SK-N-SH (cell line): ENCODE data around the gene DUSP1. TPM values are rescaled to one million over a fixed set of nuclear protein-coding genes. Genes with fewer than 3 reads are reported as not detected.

Experiments used
- CTCF ChIA-PET: fragments of 300-600, 350-600 bp; formaldehyde crosslinking; extraction: SDS; loops from one replicate; lab custom pipeline; 2021; lab: Yijun Ruan, JAX
- POLR2A ChIA-PET: fragments of 350-600 bp; sonication (Branson Sonifier 250); formaldehyde crosslinking; extraction: SDS; loops from one replicate; lab custom pipeline; 2020; ENCODE audit warnings: antibody characterized with exemption, inconsistent platforms; lab: Yijun Ruan, JAX
- DNase-seq: peaks from one replicate; pipeline ENCODE4 v3.0.0; 2012
- H2AFZ ChIP-seq: fragments of 200-600 bp; sonication (generic); 2 replicates; pipeline ENCODE4 v1.8.1; 2016; ENCODE audit warnings: antibody characterized with exemption, mild to moderate bottlenecking, low read depth
- H3F3A ChIP-seq: fragments of 200-600 bp; sonication (generic); replicated peaks from 2 replicates; pipeline ENCODE3; 2016; ENCODE audit warnings: antibody characterized with exemption, mild to moderate bottlenecking; ENCODE audit not compliant: insufficient read depth
- H3K27ac ChIP-seq, 2 experiments: fragments of 200-500 bp in 1 of 2; fragments of 200-600 bp in 1 of 2; sonication (Bioruptor generic) in 1 of 2; sonication (generic), shearing (Covaris generic) in 1 of 2; 2 replicates each; pipeline versions ENCODE4 v1.5.1 to v1.6.1; 2014 to 2016; ENCODE audit warnings: low read depth in 2 of 2, inconsistent platforms in 1 of 2, low read length in 1 of 2, mild to moderate bottlenecking in 1 of 2, mixed read lengths in 1 of 2
- H3K27me3 ChIP-seq: fragments of 200-600 bp; sonication (generic), shearing (Covaris generic); 2 replicates; pipeline ENCODE4 v1.6.1; 2016; ENCODE audit warnings: mixed run types; ENCODE audit not compliant: insufficient read depth
- H3K36me3 ChIP-seq, 2 experiments: fragments of 200-500 bp in 1 of 2; fragments of 200-600 bp in 1 of 2; sonication (Bioruptor generic) in 1 of 2; sonication (generic) in 1 of 2; replicated peaks in 1 of 2; 2 replicates each; pipeline versions ENCODE3 to v1.5.1; 2014 to 2016; ENCODE audit warnings: low read length in 1 of 2, mild to moderate bottlenecking in 1 of 2; ENCODE audit not compliant: insufficient read depth in 2 of 2, control insufficient read depth in 1 of 2
- H3K4me1 ChIP-seq, 2 experiments: fragments of 200-500 bp in 1 of 2; fragments of 200-600 bp in 1 of 2; sonication (Bioruptor generic) in 1 of 2; sonication (generic), shearing (Covaris generic) in 1 of 2; 2 replicates each; pipeline versions ENCODE4 v1.5.1 to v1.6.1; 2014 to 2016; ENCODE audit warnings: low read depth in 1 of 2, low read length in 1 of 2, mixed run types in 1 of 2; ENCODE audit not compliant: insufficient read depth in 2 of 2, control insufficient read depth in 1 of 2
- H3K4me2 ChIP-seq: fragments of 200-600 bp; sonication (generic), shearing (Covaris generic); 2 replicates; pipeline ENCODE4 v1.6.1; 2017; ENCODE audit warnings: mixed run types
- H3K4me3 ChIP-seq, 2 experiments: fragments of 200-500 bp in 1 of 2; fragments of 200-600 bp in 1 of 2; sonication (Bioruptor generic) in 1 of 2; sonication (generic), shearing (Covaris generic) in 1 of 2; 2 replicates each; pipeline versions ENCODE4 v1.5.1 to v1.8.1; 2014 to 2016; ENCODE audit warnings: low read depth in 2 of 2, inconsistent platforms in 1 of 2, low read length in 1 of 2, mild to moderate bottlenecking in 1 of 2, mixed read lengths in 1 of 2, moderate library complexity in 1 of 2
- H3K79me2 ChIP-seq: fragments of 200-600 bp; sonication (generic); 2 replicates; pipeline ENCODE4 v1.8.1; 2017; ENCODE audit warnings: mild to moderate bottlenecking; ENCODE audit not compliant: insufficient read depth
- H3K9ac ChIP-seq: fragments of 200-600 bp; sonication (generic); 2 replicates; pipeline ENCODE4 v1.6.1; 2017; ENCODE audit warnings: mixed run types
- H3K9me2 ChIP-seq: fragments of 200-600 bp; sonication (generic); 2 replicates; pipeline ENCODE4 v1.6.1; 2017; ENCODE audit warnings: mixed run types
- H3K9me3 ChIP-seq: fragments of 200-600 bp; sonication (generic); 2 replicates; pipeline ENCODE4 v1.6.1; 2017; ENCODE audit warnings: mixed run types, mild to moderate bottlenecking, moderate library complexity
- H4K20me1 ChIP-seq: fragments of 200-600 bp; sonication (generic); 2 replicates; pipeline ENCODE4 v1.6.1; 2017; ENCODE audit warnings: mild to moderate bottlenecking, mixed run types; ENCODE audit not compliant: insufficient read depth
- CHD2 ChIP-seq: fragments of 150-350 bp; IDR thresholded peaks from 2 replicates; pipeline ENCODE4 v1.6.1; 2018; ENCODE audit warnings: low read length; ENCODE audit not compliant: partially characterized antibody
- ELF1 ChIP-seq: IDR thresholded peaks from 2 replicates; pipeline ENCODE4 v1.4.0; 2012
- FOXM1 ChIP-seq: IDR thresholded peaks from 2 replicates; pipeline ENCODE4 v1.4.0; 2012; ENCODE audit warnings: low read depth, mild to moderate bottlenecking
- GABPA ChIP-seq: IDR thresholded peaks from 2 replicates; pipeline ENCODE4 v1.4.0; 2012; ENCODE audit warnings: low read depth, mild to moderate bottlenecking
- IRF3 ChIP-seq: fragments of 150-350 bp; IDR thresholded peaks from 2 replicates; pipeline ENCODE4 v1.6.1; 2016; ENCODE audit warnings: mild to moderate bottlenecking, low read depth, low read length
- JUND ChIP-seq: IDR thresholded peaks from 2 replicates; pipeline ENCODE4 v1.4.0; 2012
- MAX ChIP-seq: IDR thresholded peaks from 2 replicates; pipeline ENCODE4 v1.4.0; 2012; ENCODE audit warnings: low read depth
- MEF2A ChIP-seq: IDR thresholded peaks from 2 replicates; pipeline ENCODE4 v1.4.0; 2012; ENCODE audit warnings: low read depth, borderline replicate concordance
- MXI1 ChIP-seq: IDR thresholded peaks from 2 replicates; pipeline ENCODE4 v1.6.1; 2012; ENCODE audit warnings: mild to moderate bottlenecking, low read depth, low read length, improper control_type of control experiment
- POLR2AphosphoS5 ChIP-seq: IDR thresholded peaks from 2 replicates; pipeline ENCODE4 v1.6.1; 2012; ENCODE audit warnings: low read depth, low read length
- RAD21 ChIP-seq: IDR thresholded peaks from 2 replicates; pipeline ENCODE4 v1.6.1; 2012; ENCODE audit warnings: mild to moderate bottlenecking, low read length
- SMC3 ChIP-seq: IDR thresholded peaks from 2 replicates; pipeline ENCODE4 v1.6.1; 2012; ENCODE audit warnings: low read depth, low read length, improper control_type of control experiment
- TAF1 ChIP-seq: IDR thresholded peaks from 2 replicates; pipeline ENCODE4 v1.6.1; 2012; ENCODE audit warnings: low read depth, mild to moderate bottlenecking, low read length, moderate library complexity, borderline replicate concordance
- TCF12 ChIP-seq: IDR thresholded peaks from 2 replicates; pipeline ENCODE4 v1.4.0; 2012
- YY1 ChIP-seq: IDR thresholded peaks from 2 replicates; pipeline ENCODE4 v1.4.0; 2012; ENCODE audit warnings: low read depth, mild to moderate bottlenecking
- ZBTB33 ChIP-seq: IDR thresholded peaks from 2 replicates; pipeline ENCODE4 v1.4.0; 2012; ENCODE audit warnings: low read depth, borderline replicate concordance
- WGBS: methylation state at CpG from one replicate; pipeline ENCODE4 v1.1.6; 2017; ENCODE audit warnings: low lambda C conversion rate; 5-methylcytosine and 5-hydroxymethylcytosine counted together
- polyA plus RNA-seq, 3 experiments: library from polyadenylated mRNA; depleted of rRNA; stranded (reverse); fragments of >200 nt; gene quantifications; 2 replicates each; pipeline ENCODE4 v1.2.3, GENCODE V29; 2012
- TF ChIP-seq, protein P1 (sequence below): IDR thresholded peaks from 2 replicates; pipeline ENCODE4; 2012
- TF ChIP-seq, protein P2 (sequence below): fragments of 150-350 bp; IDR thresholded peaks from 2 replicates; pipeline ENCODE4 v1.6.1; 2017; ENCODE audit warnings: antibody characterized with exemption, low read length, low read depth, borderline replicate concordance
- TF ChIP-seq, protein P3 (sequence below): IDR thresholded peaks from 2 replicates; pipeline ENCODE4 v1.4.0; 2012; ENCODE audit warnings: low read depth, borderline replicate concordance
- TF ChIP-seq, protein P4 (sequence below): IDR thresholded peaks from 2 replicates; pipeline ENCODE4 v1.6.1; 2012; ENCODE audit warnings: mild to moderate bottlenecking, low read depth, low read length, moderate library complexity

Gene DUSP1, protein sequence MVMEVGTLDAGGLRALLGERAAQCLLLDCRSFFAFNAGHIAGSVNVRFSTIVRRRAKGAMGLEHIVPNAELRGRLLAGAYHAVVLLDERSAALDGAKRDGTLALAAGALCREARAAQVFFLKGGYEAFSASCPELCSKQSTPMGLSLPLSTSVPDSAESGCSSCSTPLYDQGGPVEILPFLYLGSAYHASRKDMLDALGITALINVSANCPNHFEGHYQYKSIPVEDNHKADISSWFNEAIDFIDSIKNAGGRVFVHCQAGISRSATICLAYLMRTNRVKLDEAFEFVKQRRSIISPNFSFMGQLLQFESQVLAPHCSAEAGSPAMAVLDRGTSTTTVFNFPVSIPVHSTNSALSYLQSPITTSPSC
- polyA plus RNA-seq (2012; rRNA removed), result 373 and 455 TPM in 2 replicates
- 208 and 248 TPM in 2 replicates for polyA plus RNA-seq (2012; cell fraction: cytosol; rRNA removed)
- 873 and 891 TPM in 2 replicates for polyA plus RNA-seq (2012; cell fraction: nucleus; rRNA removed)

DNA sequence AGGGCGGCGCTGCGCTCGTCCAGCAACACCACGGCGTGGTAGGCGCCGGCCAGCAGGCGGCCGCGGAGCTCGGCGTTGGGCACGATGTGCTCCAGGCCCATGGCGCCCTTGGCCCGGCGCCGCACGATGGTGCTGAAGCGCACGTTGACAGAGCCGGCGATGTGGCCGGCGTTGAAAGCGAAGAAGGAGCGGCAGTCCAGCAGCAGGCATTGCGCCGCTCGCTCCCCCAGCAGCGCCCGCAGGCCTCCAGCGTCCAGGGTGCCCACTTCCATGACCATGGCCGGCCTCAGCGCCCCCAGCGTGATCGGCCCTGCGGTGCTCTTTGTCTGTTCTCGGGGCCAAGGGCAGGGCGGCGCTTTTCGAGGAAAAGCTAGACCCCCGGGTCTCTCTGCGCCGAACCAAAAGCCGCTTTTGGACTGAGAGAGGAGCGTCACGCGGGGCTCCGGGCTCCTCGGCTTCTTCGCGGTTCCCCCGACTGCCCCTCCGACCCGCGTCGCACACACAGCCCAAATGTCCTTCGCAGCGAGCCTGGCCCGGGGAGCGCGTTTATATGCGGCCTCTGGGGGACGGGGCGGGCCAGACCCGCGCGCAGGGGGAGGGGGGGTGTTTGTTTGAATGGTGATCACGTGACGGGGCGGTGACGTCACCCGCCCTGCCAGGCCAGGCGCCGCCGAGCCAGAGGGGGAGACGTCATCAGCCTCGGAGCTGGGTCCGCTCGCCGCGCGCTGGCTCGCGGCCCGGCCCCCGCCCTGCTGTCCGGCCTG, at the start of gene DUSP1:
Gene DUSP1, minus strand, starts transcription at position 521 of the 764 bp plus-strand sequence. Its CDS starts 243 bp downstream, at position 278.
- 2% methylated on average over 13 of the region's 89 CpGs for WGBS
- H4K20me1 ChIP-seq, result peaks cover 49% of the 10 kb centered on the region
- CTCF ChIA-PET, result interaction anchor here (0.7 to 5.9 kb wide), 28 partner anchors 10 to 291 kb away, joined by 3 to 113 read pairs (median 4); partner anchors contain the start of gene RPL26L1
- H3K4me2 ChIP-seq, result peak within 1 kb of the TSS; percentile 95
- POLR2A ChIA-PET, result interaction anchor here (0.6 to 2.0 kb wide), 20 partner anchors 8 to 1424 kb away, joined by 3 to 12 read pairs (median 3); partner anchors contain the start of genes RPL26L1 and STC2
- peak within 1 kb of the TSS; percentile 89 to 93 for H3K4me3 ChIP-seq
- H3K27me3 ChIP-seq, result no peaks in the 10 kb centered on the region
- peak; percentile 99 for DNase-seq
- H3K79me2 ChIP-seq, result peaks cover 43% of the 10 kb centered on the region
- peak within 1 kb of the TSS; percentile 97 to 100 for H3K27ac ChIP-seq
- H3K36me3 ChIP-seq, result peaks cover 21 to 29% of the 10 kb centered on the region in 2 experiments
- H2AFZ ChIP-seq, result peak within 1 kb of the TSS; percentile 58; the same call in 1 of the 2 replicates
- H3K4me1 ChIP-seq, result peaks cover 23 to 36% of the 10 kb centered on the region in 2 experiments
- H3K9ac ChIP-seq, result peak within 1 kb of the TSS; percentile 99
- peaks cover 66% of the 10 kb centered on the region for H3F3A ChIP-seq
- no peaks in the 10 kb centered on the region for H3K9me2 ChIP-seq
- H3K9me3 ChIP-seq, result no peaks in the 10 kb centered on the region
- TF ChIP-seq CHD2 (peak; percentile 45), YY1 (peak; percentile 37; the same call in 1 of the 2 replicates), TAF1 (peak; percentile 98), ZBTB33 (no peak), ELF1 (no peak), MEF2A (peak; percentile 20; the same call in 1 of the 2 replicates), GABPA (no peak), TCF12 (0 out of 2 replicates have a peak, but pooled peaks have one; percentile 35), MAX (peak; percentile 80), FOXM1 (peak; percentile 65; the same call in 1 of the 2 replicates), SMC3 (peak; percentile 50), IRF3 (no peak), POLR2AphosphoS5 (peak; percentile 99), MXI1 (peak; percentile 71; the same call in 1 of the 2 replicates), JUND (peak; percentile 46; the same call in 1 of the 2 replicates), RAD21 (peak; percentile 36)
- TF ChIP-seq, protein P1, sequence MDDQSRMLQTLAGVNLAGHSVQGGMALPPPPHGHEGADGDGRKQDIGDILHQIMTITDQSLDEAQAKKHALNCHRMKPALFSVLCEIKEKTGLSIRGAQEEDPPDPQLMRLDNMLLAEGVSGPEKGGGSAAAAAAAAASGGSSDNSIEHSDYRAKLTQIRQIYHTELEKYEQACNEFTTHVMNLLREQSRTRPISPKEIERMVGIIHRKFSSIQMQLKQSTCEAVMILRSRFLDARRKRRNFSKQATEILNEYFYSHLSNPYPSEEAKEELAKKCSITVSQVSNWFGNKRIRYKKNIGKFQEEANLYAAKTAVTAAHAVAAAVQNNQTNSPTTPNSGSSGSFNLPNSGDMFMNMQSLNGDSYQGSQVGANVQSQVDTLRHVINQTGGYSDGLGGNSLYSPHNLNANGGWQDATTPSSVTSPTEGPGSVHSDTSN, result no peak; the same call in 1 of the 2 replicates
- TF ChIP-seq, protein P2, sequence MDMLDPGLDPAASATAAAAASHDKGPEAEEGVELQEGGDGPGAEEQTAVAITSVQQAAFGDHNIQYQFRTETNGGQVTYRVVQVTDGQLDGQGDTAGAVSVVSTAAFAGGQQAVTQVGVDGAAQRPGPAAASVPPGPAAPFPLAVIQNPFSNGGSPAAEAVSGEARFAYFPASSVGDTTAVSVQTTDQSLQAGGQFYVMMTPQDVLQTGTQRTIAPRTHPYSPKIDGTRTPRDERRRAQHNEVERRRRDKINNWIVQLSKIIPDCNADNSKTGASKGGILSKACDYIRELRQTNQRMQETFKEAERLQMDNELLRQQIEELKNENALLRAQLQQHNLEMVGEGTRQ, result peak; percentile 71
- TF ChIP-seq, protein P3, sequence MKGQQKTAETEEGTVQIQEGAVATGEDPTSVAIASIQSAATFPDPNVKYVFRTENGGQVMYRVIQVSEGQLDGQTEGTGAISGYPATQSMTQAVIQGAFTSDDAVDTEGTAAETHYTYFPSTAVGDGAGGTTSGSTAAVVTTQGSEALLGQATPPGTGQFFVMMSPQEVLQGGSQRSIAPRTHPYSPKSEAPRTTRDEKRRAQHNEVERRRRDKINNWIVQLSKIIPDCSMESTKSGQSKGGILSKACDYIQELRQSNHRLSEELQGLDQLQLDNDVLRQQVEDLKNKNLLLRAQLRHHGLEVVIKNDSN, result peak; percentile 96
- TF ChIP-seq, protein P4, sequence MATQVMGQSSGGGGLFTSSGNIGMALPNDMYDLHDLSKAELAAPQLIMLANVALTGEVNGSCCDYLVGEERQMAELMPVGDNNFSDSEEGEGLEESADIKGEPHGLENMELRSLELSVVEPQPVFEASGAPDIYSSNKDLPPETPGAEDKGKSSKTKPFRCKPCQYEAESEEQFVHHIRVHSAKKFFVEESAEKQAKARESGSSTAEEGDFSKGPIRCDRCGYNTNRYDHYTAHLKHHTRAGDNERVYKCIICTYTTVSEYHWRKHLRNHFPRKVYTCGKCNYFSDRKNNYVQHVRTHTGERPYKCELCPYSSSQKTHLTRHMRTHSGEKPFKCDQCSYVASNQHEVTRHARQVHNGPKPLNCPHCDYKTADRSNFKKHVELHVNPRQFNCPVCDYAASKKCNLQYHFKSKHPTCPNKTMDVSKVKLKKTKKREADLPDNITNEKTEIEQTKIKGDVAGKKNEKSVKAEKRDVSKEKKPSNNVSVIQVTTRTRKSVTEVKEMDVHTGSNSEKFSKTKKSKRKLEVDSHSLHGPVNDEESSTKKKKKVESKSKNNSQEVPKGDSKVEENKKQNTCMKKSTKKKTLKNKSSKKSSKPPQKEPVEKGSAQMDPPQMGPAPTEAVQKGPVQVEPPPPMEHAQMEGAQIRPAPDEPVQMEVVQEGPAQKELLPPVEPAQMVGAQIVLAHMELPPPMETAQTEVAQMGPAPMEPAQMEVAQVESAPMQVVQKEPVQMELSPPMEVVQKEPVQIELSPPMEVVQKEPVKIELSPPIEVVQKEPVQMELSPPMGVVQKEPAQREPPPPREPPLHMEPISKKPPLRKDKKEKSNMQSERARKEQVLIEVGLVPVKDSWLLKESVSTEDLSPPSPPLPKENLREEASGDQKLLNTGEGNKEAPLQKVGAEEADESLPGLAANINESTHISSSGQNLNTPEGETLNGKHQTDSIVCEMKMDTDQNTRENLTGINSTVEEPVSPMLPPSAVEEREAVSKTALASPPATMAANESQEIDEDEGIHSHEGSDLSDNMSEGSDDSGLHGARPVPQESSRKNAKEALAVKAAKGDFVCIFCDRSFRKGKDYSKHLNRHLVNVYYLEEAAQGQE, result peak; percentile 64
